Endothelial cell of hepatic sinusoid (primary cell): Measurements from ENCODE around the gene NOVA1.

Source experiments
- in situ Hi-C: cut with HindIII; loops from 2 replicates; pipeline ENCODE4 v1.10.0; 2017; ENCODE audit warnings: low sequenced_read_pairs

NOVA1 gene

GRCh38 chr14:26448181-26448855 lies 149.5 kb downstream of the NOVA1 start:
- in situ Hi-C loops: no loop called here

- in situ Hi-C loops: no loop called here
Measured at GRCh38 chr14:26444822-26445221, 153.0 kb downstream of the NOVA1 start.

GRCh38 chr14:26443654-26444053 lies 154.2 kb downstream of the NOVA1 start:
- in situ Hi-C loops: no loop called here

GRCh38 chr14:26429205-26429604 lies 168.6 kb downstream of the NOVA1 start:
- in situ Hi-C loops: no loop called here

GRCh38 chr14:26427097-26427496 lies 170.7 kb downstream of the NOVA1 start:
- in situ Hi-C loops: no loop called here

- in situ Hi-C loops: no loop called here
Measured at GRCh38 chr14:26424537-26424936, 173.3 kb downstream of the NOVA1 start.

- in situ Hi-C loops: no loop called here
Measured at GRCh38 chr14:26415618-26416123, 182.2 kb downstream of the NOVA1 start.

GRCh38 chr14:26414926-26415325 lies 182.9 kb downstream of the NOVA1 start:
- in situ Hi-C loops: no loop called here

- in situ Hi-C loops: no loop called here
Measured at GRCh38 chr14:26414103-26414502, 183.7 kb downstream of the NOVA1 start.

GRCh38 chr14:26412421-26412820 lies 185.4 kb downstream of the NOVA1 start:
- in situ Hi-C loops: no loop called here

GRCh38 chr14:26410189-26410685 lies 187.6 kb downstream of the NOVA1 start:
- in situ Hi-C loops: no loop called here

GRCh38 chr14:26404927-26405326 lies 192.9 kb downstream of the NOVA1 start:
- in situ Hi-C loops: no loop called here

- in situ Hi-C loops: no loop called here
Measured at GRCh38 chr14:26403760-26404159, 194.1 kb downstream of the NOVA1 start.

GRCh38 chr14:26402126-26402525 lies 195.7 kb downstream of the NOVA1 start:
- in situ Hi-C loops: no loop called here

- in situ Hi-C loops: no loop called here
Measured at GRCh38 chr14:26401179-26401968, 196.5 kb downstream of the NOVA1 start.

GRCh38 chr14:26400373-26400772 lies 197.5 kb downstream of the NOVA1 start:
- in situ Hi-C loops: no loop called here

GRCh38 chr14:26398616-26399015 lies 199.2 kb downstream of the NOVA1 start:
- in situ Hi-C loops: no loop called here
